GM23248 (cell line): Measurements from ENCODE around the gene SPRR2E. TPM values are rescaled to one million over a fixed set of nuclear protein-coding genes. Genes with fewer than 3 reads are reported as not detected.
"Not testable (repeated sequence)": the region's sequence is repeated elsewhere in the genome, so short reads cannot be mapped to it uniquely, and the experiment has no call there.

Experiments
- DNase-seq: peaks from one replicate; pipeline ENCODE4 v3.0.0-alpha.2; 2015
- H2AFZ ChIP-seq: fragments of 200-600 bp; sonication (generic); 2 replicates; pipeline ENCODE4 v1.6.1; 2016; ENCODE audit warnings: antibody characterized with exemption
- H3F3A ChIP-seq: fragments of 200-600 bp; sonication (generic); 2 replicates; pipeline ENCODE4 v1.6.1; 2016; ENCODE audit warnings: mild to moderate bottlenecking, antibody characterized with exemption, mixed run types; ENCODE audit not compliant: insufficient read depth
- H3K27ac ChIP-seq: fragments of 200-600 bp; sonication (generic); 2 replicates; pipeline ENCODE4 v1.5.1; 2016; ENCODE audit warnings: mild to moderate bottlenecking
- H3K27me3 ChIP-seq: fragments of 200-600 bp; sonication (generic); replicated peaks from 2 replicates; pipeline ENCODE4 v1.6.1; 2016; ENCODE audit warnings: mild to moderate bottlenecking; ENCODE audit not compliant: insufficient read depth
- H3K36me3 ChIP-seq: fragments of 200-600 bp; sonication (generic); 2 replicates; pipeline ENCODE4 v1.6.1; 2016; ENCODE audit warnings: low read depth, mild to moderate bottlenecking
- H3K4me1 ChIP-seq: fragments of 200-600 bp; sonication (generic); 2 replicates; pipeline ENCODE4 v1.6.1; 2016; ENCODE audit warnings: mild to moderate bottlenecking; ENCODE audit not compliant: insufficient read depth
- H3K4me2 ChIP-seq: fragments of 200-600 bp; sonication (generic); one replicate; pipeline ENCODE4 v1.6.1; 2016; ENCODE audit warnings: mild to moderate bottlenecking; ENCODE audit not compliant: unreplicated experiment
- H3K4me3 ChIP-seq: fragments of 200-600 bp; sonication (generic); 2 replicates; pipeline ENCODE4 v1.5.1; 2016; ENCODE audit warnings: mild to moderate bottlenecking
- H3K79me2 ChIP-seq: fragments of 200-600 bp; sonication (generic); 2 replicates; pipeline ENCODE4 v1.6.1; 2016; ENCODE audit warnings: mild to moderate bottlenecking; ENCODE audit not compliant: insufficient read depth
- H3K9ac ChIP-seq: fragments of 200-600 bp; sonication (generic); 2 replicates; pipeline ENCODE4 v1.6.1; 2016; ENCODE audit warnings: mild to moderate bottlenecking
- H3K9me2 ChIP-seq: fragments of 200-600 bp; sonication (generic); 2 replicates; pipeline ENCODE4 v1.6.1; 2016; ENCODE audit warnings: mixed run types, mild to moderate bottlenecking, moderate library complexity; ENCODE audit not compliant: insufficient read depth
- H3K9me3 ChIP-seq: fragments of 200-600 bp; sonication (generic); one replicate; pipeline ENCODE4 v1.6.1; 2017; ENCODE audit warnings: low read depth
- H4K20me1 ChIP-seq: fragments of 200-600 bp; sonication (generic); 2 replicates; pipeline ENCODE4 v1.6.0; 2016; ENCODE audit not compliant: insufficient read depth
- EZH2 ChIP-seq: fragments of 200-600 bp; sonication (generic); IDR thresholded peaks from 2 replicates; pipeline ENCODE4 v1.6.1; 2018; ENCODE audit warnings: antibody characterized with exemption, mild to moderate bottlenecking; ENCODE audit not compliant: insufficient read depth, poor library complexity, severe bottlenecking
- EZH2phosphoT487 ChIP-seq: fragments of 200-600 bp; sonication (generic); IDR thresholded peaks from 2 replicates; pipeline ENCODE4 v1.6.1; 2018; ENCODE audit warnings: antibody characterized with exemption, moderate library complexity, mild to moderate bottlenecking, low read depth; ENCODE audit not compliant: insufficient read depth
- WGBS, 2 experiments: methylation state at CpG; one replicate each; pipeline ENCODE4 v1.1.6; 2015 to 2017; ENCODE audit warnings: low lambda C conversion rate in 2 of 2, low coverage in 1 of 2; ENCODE audit errors: missing lambda C conversion rate in 2 of 2; 5-methylcytosine and 5-hydroxymethylcytosine counted together
- in situ Hi-C: fragments of 300-500 bp; cut with MboI; formaldehyde crosslinking; loops from 2 replicates; pipeline ENCODE4 v1.15.0; 2020
- polyA plus RNA-seq: library from polyadenylated mRNA; unstranded; fragments of >200 nt; fragmentation: Nextera tagmentation; extraction: Ambion mirVana; gene quantifications from 2 replicates; pipeline ENCODE4 v1.2.1, GENCODE V29; 2016
- total RNA-seq: library from RNA; depleted of rRNA; stranded (reverse); fragments of >200 nt; shearing (Covaris generic); gene quantifications from 2 replicates; pipeline ENCODE4 v1.2.3, GENCODE V29; 2014

The SPRR2E gene
- total and polyA plus RNA-seq, 2 experiments from 2014 or later, result not detected

DNA sequence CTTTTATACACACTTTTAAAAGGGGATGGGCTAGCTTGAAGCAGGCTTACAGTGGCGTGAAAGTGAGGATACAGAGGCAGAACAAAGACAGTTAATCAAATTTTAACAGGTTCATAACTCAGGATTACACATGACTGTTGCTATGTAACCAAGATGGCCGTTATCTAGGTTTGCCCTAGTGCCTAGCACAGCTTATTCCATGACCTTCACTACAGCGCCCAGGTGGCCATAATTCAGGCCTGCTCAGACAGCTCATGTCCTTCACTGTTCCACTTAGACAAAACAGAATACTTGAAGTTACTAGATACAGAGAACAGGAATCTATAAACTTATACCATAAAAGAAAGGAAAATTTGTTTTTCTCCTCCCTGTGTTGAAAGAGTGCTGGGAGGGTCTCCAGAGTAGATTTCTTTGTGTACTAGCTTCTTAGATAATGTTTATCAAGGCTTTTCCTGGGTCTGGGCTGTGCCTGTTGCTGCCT is 25.2 kb upstream of the SPRR2E start:
- Histone ChIP-seq H3K4me3 (no peak overlapping the region), H3K27me3 (0 out of 2 replicates have a peak, but pooled peaks cover 4% of the 10 kb centered on the region), H3K4me2 (no peak overlapping the region), H3K4me1 (no peaks in the 10 kb centered on the region), H3K9ac (no peak overlapping the region), H3F3A (no peaks in the 10 kb centered on the region), H3K9me3 (no peaks in the 10 kb centered on the region), H2AFZ (no peak overlapping the region), H3K27ac (no peak overlapping the region), H4K20me1 (no peaks in the 10 kb centered on the region), H3K36me3 (no peaks in the 10 kb centered on the region), H3K79me2 (no peaks in the 10 kb centered on the region), H3K9me2 (no peaks in the 10 kb centered on the region)
- DNase-seq, result no peak
- TF ChIP-seq EZH2phosphoT487, result no peak
- no peak for TF ChIP-seq EZH2
- in situ Hi-C loops, result no loop called here
- WGBS, 2 experiments, result 3 to 12% methylated on average over 3 of the region's 3 CpGs

DNA sequence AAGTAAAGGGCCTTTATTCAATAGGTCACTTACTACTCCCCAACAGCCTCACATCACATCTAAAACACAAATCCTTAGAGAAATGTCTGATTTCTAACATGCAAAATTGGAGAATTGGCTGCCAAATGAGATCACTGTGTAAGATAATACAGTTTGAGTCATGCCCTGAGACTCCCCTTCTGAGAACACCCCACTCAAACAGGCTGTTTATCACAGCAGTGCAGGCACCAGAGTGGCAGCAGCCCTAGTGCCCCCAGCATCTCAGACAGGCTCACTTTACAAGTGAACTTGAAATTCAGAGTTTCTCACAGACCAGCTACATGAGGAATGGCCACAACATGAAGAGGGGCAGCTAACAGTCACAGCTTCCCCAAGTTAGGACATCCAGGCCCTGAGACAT is 20.9 kb upstream of the SPRR2E start:
- H3K9me3 ChIP-seq, H3K9me2 ChIP-seq, H3K79me2 ChIP-seq, H4K20me1 ChIP-seq, in situ Hi-C loops, H3K4me1 ChIP-seq, H3K36me3 ChIP-seq, DNase-seq, H3K27ac ChIP-seq, H3K4me2 ChIP-seq, H3K9ac ChIP-seq, H3F3A ChIP-seq, H3K27me3 ChIP-seq, H2AFZ ChIP-seq, H3K4me3 ChIP-seq: not testable (repeated sequence)

DNA sequence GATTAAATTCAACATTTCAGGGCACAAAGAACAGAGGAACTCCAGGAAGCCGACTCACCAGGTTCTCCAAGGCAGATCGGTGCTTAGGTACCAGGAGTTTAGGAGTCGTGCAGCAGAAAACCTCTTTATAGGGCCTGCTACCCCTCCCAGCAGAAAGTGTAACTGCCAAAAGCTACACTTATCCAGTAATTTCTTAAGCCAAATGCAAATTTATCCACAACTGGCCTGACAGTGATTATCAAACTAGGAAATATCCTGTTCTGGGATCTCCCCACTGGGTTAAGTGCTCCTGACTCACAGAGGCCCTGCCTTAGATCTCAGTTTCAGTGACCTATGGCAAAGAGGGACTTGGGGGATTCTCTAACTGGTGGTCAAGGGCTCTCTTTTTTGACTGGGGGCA is 19.1 kb upstream of the SPRR2E start, which contains the start of gene SPRR2F:
TSS of gene SPRR2F (minus strand) at position 101 of the 400 bp plus-strand sequence. CDS start 783 bp downstream, outside the sequence.
- 28% methylated on average over 3 of the region's 3 CpGs for WGBS, 2 experiments

DNA sequence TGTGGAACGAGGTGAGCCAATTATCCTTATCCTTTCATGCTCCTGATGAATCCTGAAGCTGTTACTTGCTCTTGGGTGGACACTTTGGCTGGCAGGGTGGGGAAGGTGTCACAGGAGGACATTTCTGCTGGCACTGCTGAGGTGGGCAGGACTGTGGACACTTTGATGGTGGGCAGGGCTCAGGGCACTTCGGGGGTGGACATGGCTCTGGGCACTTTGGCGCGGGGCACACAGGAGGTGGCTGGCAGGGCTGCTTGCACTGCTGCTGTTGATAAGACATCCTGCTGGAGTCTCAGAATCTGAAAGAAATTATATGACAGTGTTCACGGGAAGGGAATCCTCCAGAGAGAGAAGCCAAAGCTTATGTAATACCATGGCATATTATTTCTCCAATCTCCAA is 18.1 kb upstream of the SPRR2E start:
- H3K9me3 ChIP-seq, H3K4me3 ChIP-seq, H3K27ac ChIP-seq, H2AFZ ChIP-seq, in situ Hi-C loops, H3K9ac ChIP-seq, H3K79me2 ChIP-seq, H3K36me3 ChIP-seq, DNase-seq, H3F3A ChIP-seq, H3K27me3 ChIP-seq, H3K9me2 ChIP-seq, H3K4me2 ChIP-seq, H3K4me1 ChIP-seq, H4K20me1 ChIP-seq: not testable (repeated sequence)
- WGBS, 2 experiments, result 15 to 35% methylated on average over 5 of the region's 5 CpGs

More for the DNA sequence above, 19.1 kb upstream of the SPRR2E start, which contains the start of gene SPRR2F:
- no peaks in the 10 kb centered on the region for H3K9me2 ChIP-seq
- no peak within 1 kb of the TSS for H3K9ac ChIP-seq
- H3K4me2 ChIP-seq, result no peak within 1 kb of the TSS
- H3F3A ChIP-seq, result no peaks in the 10 kb centered on the region
- H3K4me3 ChIP-seq, result no peak within 1 kb of the TSS
- H4K20me1 ChIP-seq, result no peaks in the 10 kb centered on the region
- in situ Hi-C loops, result no loop called here
- no peak for DNase-seq
- no peaks in the 10 kb centered on the region for H3K36me3 ChIP-seq
- no peak within 1 kb of the TSS for H2AFZ ChIP-seq
- H3K79me2 ChIP-seq, result no peaks in the 10 kb centered on the region
- no peaks in the 10 kb centered on the region for H3K9me3 ChIP-seq
- TF ChIP-seq EZH2 (no peak), EZH2phosphoT487 (no peak)
- H3K27me3 ChIP-seq, result no peaks in the 10 kb centered on the region
- no peaks in the 10 kb centered on the region for H3K4me1 ChIP-seq
- no peak within 1 kb of the TSS for H3K27ac ChIP-seq

DNA sequence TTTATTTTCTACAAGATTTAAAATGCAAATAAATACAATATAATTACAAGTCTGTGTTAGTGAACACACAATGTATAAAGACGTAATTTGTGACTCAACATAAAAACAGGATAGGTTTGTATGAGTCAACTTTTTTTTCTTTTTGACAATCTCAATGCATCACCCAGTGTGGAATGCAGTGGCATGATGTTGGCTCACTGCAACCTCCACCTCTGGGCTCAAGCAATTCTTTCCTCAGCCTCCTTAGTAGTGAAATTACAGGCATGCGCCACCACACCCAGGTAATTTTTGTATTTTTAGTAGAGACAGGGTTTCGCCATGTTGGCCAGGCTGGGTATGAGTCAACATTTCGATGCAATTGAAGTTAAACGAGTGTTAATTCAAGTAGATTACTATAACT is 5.9 kb upstream of the SPRR2E start:
- H3K9me3 ChIP-seq, result no peaks in the 10 kb centered on the region
- H3K4me3 ChIP-seq, result no peak overlapping the region
- in situ Hi-C loops, result no loop called here
- H2AFZ ChIP-seq, result no peak overlapping the region
- no peaks in the 10 kb centered on the region for H3K79me2 ChIP-seq
- no peaks in the 10 kb centered on the region for H3F3A ChIP-seq
- H3K36me3 ChIP-seq, result no peaks in the 10 kb centered on the region
- WGBS, 2 experiments, result 27 to 33% methylated on average over 5 of the region's 5 CpGs
- DNase-seq, result peak; percentile 73
- no peaks in the 10 kb centered on the region; the same call in 1 of the 2 replicates for H3K27me3 ChIP-seq
- 0 out of 2 replicates have a peak, but pooled peaks cover 12% of the 10 kb centered on the region for H3K4me1 ChIP-seq
- TF ChIP-seq EZH2 (no peak), EZH2phosphoT487 (no peak)
- no peaks in the 10 kb centered on the region for H3K9me2 ChIP-seq
- no peaks in the 10 kb centered on the region for H4K20me1 ChIP-seq
- H3K4me2 ChIP-seq, result no peak overlapping the region
- H3K9ac ChIP-seq, result no peak overlapping the region
- no peak overlapping the region for H3K27ac ChIP-seq
